H1 (cell line): Measurements from ENCODE around the gene IL17RA. TPM values are rescaled to one million over a fixed set of nuclear protein-coding genes. Genes with fewer than 3 reads are reported as not detected.

Experiments used
- BRCA1 ChIP-seq: IDR thresholded peaks from 2 replicates; pipeline ENCODE4 v1.6.1; 2012; ENCODE audit warnings: low read depth, low read length, improper control_type of control experiment
- CHD2 ChIP-seq: IDR thresholded peaks from 2 replicates; pipeline ENCODE4 v1.6.1; 2012; ENCODE audit warnings: low read length, improper control_type of control experiment
- CREB1 ChIP-seq: IDR thresholded peaks from 2 replicates; pipeline ENCODE4 v1.6.1; 2012; ENCODE audit warnings: inconsistent platforms
- HDAC6 ChIP-seq: IDR thresholded peaks from one replicate; pipeline ENCODE4 v1.7.1; 2012; ENCODE audit warnings: low read depth, mild to moderate bottlenecking, inconsistent platforms, low read length, moderate library complexity
- PHF8 ChIP-seq: fragments of 200-600 bp; sonication (generic); conservative IDR thresholded peaks from 2 replicates; pipeline ENCODE4 v1.7.1; 2012; ENCODE audit warnings: low read depth, mild to moderate bottlenecking, inconsistent platforms, low read length, moderate library complexity
- POLR2A ChIP-seq, 2 experiments: IDR thresholded peaks; 1 replicate in 1 of 2; 2 replicates in 1 of 2; pipeline ENCODE4 v1.6.1; 2011; ENCODE audit warnings: low read depth in 2 of 2, low read length in 2 of 2, mild to moderate bottlenecking in 2 of 2; ENCODE audit errors: control extremely low read depth in 1 of 2
- RAD21 ChIP-seq, 2 experiments: IDR thresholded peaks in 1 of 2; conservative IDR thresholded peaks in 1 of 2; 2 replicates each; pipeline ENCODE4 v1.6.1; 2011; ENCODE audit warnings: low read depth in 2 of 2, low read length in 2 of 2, improper control_type of control experiment in 1 of 2, inconsistent platforms in 1 of 2, mild to moderate bottlenecking in 1 of 2, moderate library complexity in 1 of 2
- SIRT6 ChIP-seq: IDR thresholded peaks from one replicate; pipeline ENCODE4 v1.7.1; 2012; ENCODE audit warnings: low read length, inconsistent platforms
- TAF7 ChIP-seq: optimal IDR thresholded peaks from 2 replicates; pipeline ENCODE3; 2011; ENCODE audit warnings: low read depth, mild to moderate bottlenecking, inconsistent platforms, low read length, moderate library complexity, borderline replicate concordance
- polyA plus RNA-seq, 7 experiments: library from polyadenylated mRNA; depleted of rRNA in 3 of 7; stranded (reverse) in 5 of 7; unstranded in 2 of 7; fragments of >200 nt in 5 of 7; fragments of 200-250 nt in 2 of 7; gene quantifications; 1 replicate in 5 of 7; 2 replicates in 1 of 7; 4 replicates in 1 of 7; pipeline versions ENCODE4 v1.2.1 to v1.2.3, GENCODE V29; 2011 to 2013; ENCODE audit warnings: missing spikeins in 2 of 7, mixed read lengths in 2 of 7
- total RNA-seq: library from RNA; stranded (reverse); fragmentation: NEBNext Ultra II Directional; extraction: Animal tissue kit (Norgen Biotek cat#: 25700); gene quantifications from 2 replicates; pipeline ENCODE4 v1.2.1, GENCODE V29; 2021
- TF ChIP-seq, protein P1 (sequence below): IDR thresholded peaks from 2 replicates; pipeline ENCODE4 v1.6.1; 2012; ENCODE audit warnings: inconsistent platforms

The IL17RA gene
- total and polyA plus RNA-seq, 2 of the 8 experiments (the other 6 are each of a cell fraction or from before 2014, with no cell fraction given): 5.6 to 9.9 TPM

DNA sequence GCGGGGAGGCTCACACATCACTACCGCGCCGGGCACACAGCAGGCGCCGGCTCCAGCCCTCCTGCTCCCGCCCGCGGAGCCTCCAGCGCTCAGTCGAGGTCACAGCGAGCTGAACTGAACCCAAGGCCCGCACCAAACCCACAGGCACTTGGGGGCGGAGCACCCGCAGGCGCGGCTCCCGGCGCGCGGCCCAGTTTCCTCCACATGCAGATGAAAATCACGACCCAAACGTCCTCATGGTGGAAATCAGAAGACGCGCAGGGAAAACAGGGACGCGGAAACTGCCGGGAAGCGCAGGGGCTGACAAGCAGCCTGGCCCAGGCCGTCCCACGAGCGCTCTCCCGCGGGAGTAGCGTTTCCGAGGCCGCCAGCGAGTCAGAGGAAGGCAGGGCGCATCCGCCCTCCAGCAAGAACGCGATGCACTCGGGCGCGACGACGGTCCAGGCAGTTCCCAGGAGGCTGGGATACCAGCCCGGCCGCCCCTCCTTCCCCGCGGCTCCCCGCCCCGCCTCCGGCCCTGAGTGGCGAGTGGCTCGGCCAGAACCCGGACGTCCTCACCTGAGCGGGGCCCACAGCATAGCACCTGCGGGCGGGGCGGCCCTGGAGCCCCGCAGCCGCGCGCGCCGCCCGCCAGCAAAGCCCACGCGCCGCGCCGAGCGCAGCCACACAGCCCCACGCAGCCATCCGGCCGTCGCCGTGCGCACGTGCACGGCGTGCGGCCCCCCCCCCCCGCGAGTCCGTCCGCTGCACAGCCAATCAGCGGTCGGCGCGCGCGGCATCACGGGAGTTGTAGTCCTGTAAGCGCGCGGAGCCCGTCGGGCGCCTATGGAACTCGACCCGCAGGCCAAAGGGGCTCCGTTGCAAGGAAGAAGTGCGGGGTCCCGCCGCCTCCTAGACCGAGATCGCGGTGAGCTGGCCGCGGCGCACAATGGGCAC, 74.0 kb downstream of the IL17RA start, which contains the start of gene HDHD5 (continued):
- TF ChIP-seq RAD21 (IDR thresholded peaks at IDR 0.05 in 1 of 2, conservative IDR thresholded peaks at IDR 0.05 in 1 of 2; ENCODE audit: low read depth in 2 of 2, low read length in 2 of 2) (no peak), HDAC6 (no peak), BRCA1 (no peak), CHD2 (0 out of 2 replicates have a peak, but pooled peaks have one; percentile 35), PHF8 (peak; percentile 64), SIRT6 (no peak), POLR2A (IDR thresholded peaks at IDR 0.05; ENCODE audit: control extremely low read depth in 1 of 2, low read depth in 2 of 2, low read length in 2 of 2) (peak in 1 of 2 experiments; percentile 54; a peak in 1 of 3 replicates), CREB1 (peak; percentile 27), TAF7 (peak; percentile 9)
- TF ChIP-seq, protein P1, sequence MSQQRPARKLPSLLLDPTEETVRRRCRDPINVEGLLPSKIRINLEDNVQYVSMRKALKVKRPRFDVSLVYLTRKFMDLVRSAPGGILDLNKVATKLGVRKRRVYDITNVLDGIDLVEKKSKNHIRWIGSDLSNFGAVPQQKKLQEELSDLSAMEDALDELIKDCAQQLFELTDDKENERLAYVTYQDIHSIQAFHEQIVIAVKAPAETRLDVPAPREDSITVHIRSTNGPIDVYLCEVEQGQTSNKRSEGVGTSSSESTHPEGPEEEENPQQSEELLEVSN: peak; percentile 85
